B cell (primary cell): ENCODE data around the gene SDC4. TPM values are rescaled to one million over a fixed set of nuclear protein-coding genes. Genes with fewer than 3 reads are reported as not detected.

Experiments
- ATAC-seq: fragments of 200-7000 bp; cut with Tn5 transposase; one replicate; pipeline ENCODE4 v1.10.0; 2021; ENCODE audit warnings: low read depth, mild to moderate bottlenecking, moderate number of reproducible peaks, moderate library complexity
- CTCF ChIA-PET: fragments of 350-600 bp; sonication (Branson Sonifier 250); formaldehyde crosslinking; loops from one replicate; lab custom pipeline; 2021; ENCODE audit warnings: antibody characterized with exemption, inconsistent platforms; lab: Charles Lee
- POLR2A ChIA-PET: fragments of 350-600 bp; sonication (Branson Sonifier 250); formaldehyde crosslinking; loops from one replicate; lab custom pipeline; 2021; ENCODE audit warnings: antibody characterized with exemption; lab: Charles Lee
- DNase-seq: peaks from one replicate; pipeline ENCODE4 v3.0.0; 2013
- H2AFZ ChIP-seq: 2 replicates; pipeline ENCODE4 v1.6.1; 2012; ENCODE audit warnings: mild to moderate bottlenecking, low read depth, low read length; ENCODE audit not compliant: insufficient read depth, poor library complexity, severe bottlenecking
- H3K27ac ChIP-seq, 2 donors: 1 replicate in 1 of 2; 2 replicates in 1 of 2; pipeline ENCODE4 v1.5.1; 2012 to 2013; ENCODE audit warnings: low read length in 2 of 2, mild to moderate bottlenecking in 2 of 2, moderate library complexity in 1 of 2
- H3K27me3 ChIP-seq, 4 experiments: fragments of 200-600 bp in 1 of 4; sonication (generic) in 1 of 4; replicated peaks in 1 of 4; 1 replicate in 2 of 4; 2 replicates in 2 of 4; pipeline versions ENCODE4 v1.6.1 to v1.7.0; 2013 to 2016; ENCODE audit warnings: low read length in 3 of 4, mild to moderate bottlenecking in 2 of 4, mixed read lengths in 1 of 4, moderate library complexity in 1 of 4; ENCODE audit not compliant: insufficient read depth in 4 of 4, control insufficient read depth in 3 of 4; ENCODE audit errors: control extremely low read depth in 1 of 4
- H3K36me3 ChIP-seq, 2 experiments: replicated peaks in 1 of 2; 1 replicate in 1 of 2; 2 replicates in 1 of 2; pipeline versions ENCODE4 v1.6.1 to v1.7.1; 2013; ENCODE audit warnings: low read length in 1 of 2; ENCODE audit not compliant: insufficient read depth in 2 of 2, control insufficient read depth in 1 of 2; ENCODE audit errors: control extremely low read depth in 1 of 2, extremely low read depth in 1 of 2
- H3K4me1 ChIP-seq, 2 donors: fragments of 200-600 bp in 1 of 2; sonication (generic) in 1 of 2; 1 replicate in 1 of 2; 2 replicates in 1 of 2; pipeline versions ENCODE4 v1.5.1 to v1.6.1; 2013 to 2017; ENCODE audit warnings: low read length in 2 of 2; ENCODE audit not compliant: control insufficient read depth in 2 of 2, insufficient read depth in 2 of 2
- H3K4me2 ChIP-seq: replicated peaks from 2 replicates; pipeline ENCODE3; 2012; ENCODE audit warnings: mild to moderate bottlenecking, low read depth, low read length; ENCODE audit not compliant: poor library complexity, severe bottlenecking
- H3K4me3 ChIP-seq, 5 experiments: fragments of 200-600 bp in 1 of 5; sonication (generic) in 1 of 5; 1 replicate in 3 of 5; 2 replicates in 2 of 5; pipeline versions ENCODE4 v1.5.1 to v1.7.0; 2011 to 2016; ENCODE audit warnings: low read length in 4 of 5, mild to moderate bottlenecking in 4 of 5, low read depth in 2 of 5, control low read depth in 1 of 5, moderate library complexity in 1 of 5; ENCODE audit not compliant: insufficient read depth in 1 of 5; ENCODE audit errors: control extremely low read depth in 1 of 5, extremely low read depth in 1 of 5
- H3K79me2 ChIP-seq: fragments of 200-600 bp; sonication (generic); one replicate; pipeline ENCODE4 v1.6.0; 2016; ENCODE audit warnings: low read length; ENCODE audit not compliant: control insufficient read depth, insufficient read depth
- H3K9ac ChIP-seq: fragments of 200-600 bp; sonication (generic); 2 replicates; pipeline ENCODE4 v1.6.1; 2017; ENCODE audit warnings: mild to moderate bottlenecking, low read length, moderate library complexity
- H3K9me3 ChIP-seq, 3 donors: one replicate each; pipeline versions ENCODE4 v1.6.1 to v1.7.1; 2013; ENCODE audit warnings: low read length in 2 of 3; ENCODE audit not compliant: control insufficient read depth in 2 of 3, insufficient read depth in 1 of 3; ENCODE audit errors: control extremely low read depth in 1 of 3
- H4K20me1 ChIP-seq: 2 replicates; pipeline ENCODE4 v1.6.0; 2012; ENCODE audit warnings: mild to moderate bottlenecking, low read length; ENCODE audit not compliant: insufficient read depth, control insufficient read depth, poor library complexity, severe bottlenecking
- H3K27ac Mint-ChIP-seq: one replicate; pipeline ENCODE4 v1.8.0; 2021; ENCODE audit warnings: mixed read lengths
- H3K27me3 Mint-ChIP-seq: one replicate; pipeline ENCODE4 v1.8.0; 2021; ENCODE audit warnings: mixed read lengths
- H3K4me1 Mint-ChIP-seq: one replicate; pipeline ENCODE4 v1.8.0; 2021; ENCODE audit warnings: mixed read lengths
- H3K4me3 Mint-ChIP-seq: one replicate; pipeline ENCODE4 v1.8.0; 2021; ENCODE audit warnings: mixed read lengths
- H3K9me3 Mint-ChIP-seq: one replicate; pipeline ENCODE4 v1.8.0; 2022; ENCODE audit warnings: mixed read lengths; ENCODE audit not compliant: insufficient read depth
- EZH2 ChIP-seq: IDR thresholded peaks from 2 replicates; pipeline ENCODE4 v1.6.1; 2012; ENCODE audit warnings: borderline replicate concordance, low read depth, mild to moderate bottlenecking, moderate library complexity, low read length; ENCODE audit not compliant: insufficient read depth, poor library complexity, severe bottlenecking
- WGBS: methylation state at CpG from one replicate; pipeline ENCODE4 v1.1.5; 2013; ENCODE audit warnings: missing lambda C conversion rate; ENCODE audit not compliant: insufficient coverage; 5-methylcytosine and 5-hydroxymethylcytosine counted together
- intact Hi-C: fragments of 100-400 bp; cut with micrococcal nuclease; formaldehyde crosslinking; loops from one replicate; pipeline ENCODE4 v1.10.0; 2022
- polyA plus RNA-seq: library from polyadenylated mRNA; depleted of rRNA; stranded (reverse); fragments of >200 nt; gene quantifications from 2 replicates; pipeline ENCODE4 v1.2.3, GENCODE V29; 2012
- total RNA-seq, 2 donors: library from RNA; stranded (reverse); fragments of 120-200 nt in 1 of 2; gene quantifications; 1 replicate in 1 of 2; 2 replicates in 1 of 2; pipeline versions ENCODE4 v1.2.3 to v1.2.4, GENCODE V29; 2013 to 2022
- TF ChIP-seq, protein P1 (sequence below): fragments of 200-600 bp; IDR thresholded peaks from one replicate; pipeline ENCODE4 v1.8.0; 2022; ENCODE audit warnings: antibody characterized with exemption, mild to moderate bottlenecking

The SDC4 gene
- total and polyA plus RNA-seq, 2 donors (not counting 1 experiment from before 2014, with no cell fraction given), result 0.04 TPM; not detected in 1

DNA sequence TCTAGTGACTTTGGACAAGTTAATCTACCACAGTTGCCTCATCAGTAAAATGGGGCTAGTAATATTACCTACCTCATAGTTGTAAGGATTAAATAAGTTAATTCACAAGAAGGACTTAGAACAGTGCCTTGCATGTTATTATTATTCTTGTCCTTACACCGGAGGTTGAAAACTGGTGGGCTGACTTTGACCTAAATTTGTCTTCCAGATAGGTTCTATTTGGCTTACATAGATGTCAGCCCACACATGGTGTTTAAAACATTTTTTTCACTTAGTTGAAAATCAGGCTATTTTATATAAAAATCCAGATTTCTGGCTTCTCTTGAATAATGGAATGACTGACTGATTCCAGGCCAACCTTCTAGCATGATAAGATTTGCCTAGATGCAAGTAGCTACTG is 18.0 kb upstream of the SDC4 start:
- ATAC-seq (no peak), DNase-seq (no peak)
- Histone ChIP-seq H3K9ac (no peak overlapping the region), H3K4me1 (peaks cover 77 to 80% of the 10 kb centered on the region in 2 donors), H2AFZ (no peak overlapping the region), H3K36me3 (peaks cover 5 to 32% of the 10 kb centered on the region in 2 experiments), H4K20me1 (peaks cover 72% of the 10 kb centered on the region), H3K27me3 (no peaks in the 10 kb centered on the region), H3K79me2 (peaks cover 47% of the 10 kb centered on the region), H3K9me3 (no peaks in the 10 kb centered on the region), H3K4me2 (no peak overlapping the region), H3K4me3 (no peak overlapping the region), H3K27ac (no peak overlapping the region)
- no peak overlapping the region for H3K27ac Mint-ChIP-seq
- peaks cover 77% of the 10 kb centered on the region for H3K4me1 Mint-ChIP-seq
- ChIA-PET CTCF (interaction anchor here (0.7 to 20.6 kb wide), 12 partner anchors 9 to 1055 kb away, joined by 3 to 814 read pairs (median 4); partner anchors contain the start of gene FITM2), POLR2A (interaction anchor here (1.0 to 1.6 kb wide), 2 partner anchors 7 to 53 kb away, joined by 3 to 6 read pairs; no protein-coding TSS in a partner anchor)
- no peaks in the 10 kb centered on the region for H3K27me3 Mint-ChIP-seq
- H3K4me3 Mint-ChIP-seq, result no peak overlapping the region
- no peak for TF ChIP-seq EZH2
- TF ChIP-seq, protein P1, sequence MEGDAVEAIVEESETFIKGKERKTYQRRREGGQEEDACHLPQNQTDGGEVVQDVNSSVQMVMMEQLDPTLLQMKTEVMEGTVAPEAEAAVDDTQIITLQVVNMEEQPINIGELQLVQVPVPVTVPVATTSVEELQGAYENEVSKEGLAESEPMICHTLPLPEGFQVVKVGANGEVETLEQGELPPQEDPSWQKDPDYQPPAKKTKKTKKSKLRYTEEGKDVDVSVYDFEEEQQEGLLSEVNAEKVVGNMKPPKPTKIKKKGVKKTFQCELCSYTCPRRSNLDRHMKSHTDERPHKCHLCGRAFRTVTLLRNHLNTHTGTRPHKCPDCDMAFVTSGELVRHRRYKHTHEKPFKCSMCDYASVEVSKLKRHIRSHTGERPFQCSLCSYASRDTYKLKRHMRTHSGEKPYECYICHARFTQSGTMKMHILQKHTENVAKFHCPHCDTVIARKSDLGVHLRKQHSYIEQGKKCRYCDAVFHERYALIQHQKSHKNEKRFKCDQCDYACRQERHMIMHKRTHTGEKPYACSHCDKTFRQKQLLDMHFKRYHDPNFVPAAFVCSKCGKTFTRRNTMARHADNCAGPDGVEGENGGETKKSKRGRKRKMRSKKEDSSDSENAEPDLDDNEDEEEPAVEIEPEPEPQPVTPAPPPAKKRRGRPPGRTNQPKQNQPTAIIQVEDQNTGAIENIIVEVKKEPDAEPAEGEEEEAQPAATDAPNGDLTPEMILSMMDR, result no peak
- intact Hi-C loops, result loop anchor here (5.0 kb wide), 1 partner anchor 426 kb away; the partner anchor contains the start of genes DNTTIP1 and WFDC3
- no peaks in the 10 kb centered on the region for H3K9me3 Mint-ChIP-seq
- WGBS, result 100% methylated on average over 1 of the region's 1 CpG

DNA sequence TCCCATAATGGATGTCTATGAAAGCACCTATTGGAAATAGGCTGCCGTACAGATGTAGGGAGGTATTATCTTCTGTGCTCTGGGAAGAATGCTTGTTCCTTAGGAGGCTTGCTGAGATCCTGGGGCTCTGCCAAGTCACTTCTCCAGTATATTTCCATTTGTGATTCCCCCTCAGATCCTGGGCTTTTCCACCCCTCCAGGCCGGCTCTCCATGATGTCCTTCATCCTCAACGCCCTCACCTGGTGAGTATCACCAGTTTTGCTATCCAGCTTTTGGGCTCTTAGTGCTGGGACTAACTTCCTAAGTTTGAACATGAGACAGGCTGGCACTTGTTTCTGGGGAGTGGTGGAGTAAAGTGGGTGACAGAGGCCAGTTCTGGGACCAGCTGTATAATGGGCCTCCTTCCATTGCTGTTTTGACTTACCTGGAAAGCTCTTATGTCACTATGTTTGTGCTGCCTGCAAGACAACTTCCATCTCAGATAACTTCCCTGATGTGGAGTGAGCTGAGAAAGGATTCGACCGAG is 17.3 kb upstream of the SDC4 start:
- H2AFZ ChIP-seq, result no peak overlapping the region
- TF ChIP-seq, protein P1, result no peak
- TF ChIP-seq EZH2, result no peak
- H3K27ac ChIP-seq, result no peak overlapping the region
- DNase-seq, result no peak
- H3K9me3 ChIP-seq, result no peaks in the 10 kb centered on the region
- peaks cover 65% of the 10 kb centered on the region for H4K20me1 ChIP-seq
- H3K4me3 ChIP-seq, result no peak overlapping the region
- Mint-ChIP-seq H3K27ac (no peak overlapping the region), H3K9me3 (no peaks in the 10 kb centered on the region), H3K4me3 (peak overlapping the region; percentile 44), H3K27me3 (no peaks in the 10 kb centered on the region), H3K4me1 (peaks cover 70% of the 10 kb centered on the region)
- no peaks in the 10 kb centered on the region for H3K27me3 ChIP-seq
- CTCF ChIA-PET, result interaction anchor here (0.7 to 20.6 kb wide), 9 partner anchors 9 to 1054 kb away, joined by 3 to 814 read pairs (median 12); partner anchors contain the start of genes FITM2 and TP53TG5
- intact Hi-C loops, result loop anchor here (5.0 kb wide), 1 partner anchor 427 kb away; the partner anchor contains the start of genes DNTTIP1 and WFDC3
- POLR2A ChIA-PET, result interaction anchor here (1.6 to 3.3 kb wide), 2 partner anchors 8 to 71 kb away, joined by 6 to 39 read pairs; no protein-coding TSS in a partner anchor
- H3K79me2 ChIP-seq, result peaks cover 41% of the 10 kb centered on the region
- no peak for ATAC-seq
- peaks cover 71 to 74% of the 10 kb centered on the region in 2 donors for H3K4me1 ChIP-seq
- H3K9ac ChIP-seq, result no peak overlapping the region
- H3K36me3 ChIP-seq, result peaks cover 5 to 32% of the 10 kb centered on the region in 2 experiments
- no peak overlapping the region for H3K4me2 ChIP-seq
- WGBS, result 100% methylated on average over 3 of the region's 5 CpGs
